HG03571 (cell line): ENCODE results near the gene RPH3AL.
"Not testable (repeated sequence)": the region's sequence is repeated elsewhere in the genome, so short reads cannot be mapped to it uniquely, and the experiment has no call there.

ENCODE experiments used
- ATAC-seq: cut with Tn5 transposase; IDR thresholded peaks from one replicate; pipeline ENCODE4 v1.9.1; 2021; ENCODE audit not compliant: unreplicated experiment

The RPH3AL gene

GRCh38 chr17:320809-321385 is 31.7 kb downstream of the RPH3AL start:
- no peak for ATAC-seq

- ATAC-seq = no peak
Measured at GRCh38 chr17:320139-320538, 32.5 kb downstream of the RPH3AL start.

- ATAC-seq = no peak
Measured at GRCh38 chr17:319266-319665, 33.3 kb downstream of the RPH3AL start.

- not testable (repeated sequence) for ATAC-seq
Measured at GRCh38 chr17:317070-317469, 35.5 kb downstream of the RPH3AL start.

GRCh38 chr17:315399-315798 is 37.2 kb downstream of the RPH3AL start:
- not testable (repeated sequence) for ATAC-seq

GRCh38 chr17:314614-314944 is 38.0 kb downstream of the RPH3AL start:
- not testable (repeated sequence) for ATAC-seq

- no peak for ATAC-seq
Measured at GRCh38 chr17:313911-314613, 38.5 kb downstream of the RPH3AL start.

- no peak for ATAC-seq
Measured at GRCh38 chr17:313231-313630, 39.4 kb downstream of the RPH3AL start.

- ATAC-seq = no peak
Measured at GRCh38 chr17:312476-313148, 40.0 kb downstream of the RPH3AL start.

- no peak for ATAC-seq
Measured at GRCh38 chr17:311119-311782, 41.4 kb downstream of the RPH3AL start.

- ATAC-seq = no peak
Measured at GRCh38 chr17:310111-311010, 42.2 kb downstream of the RPH3AL start.

- ATAC-seq = no peak
Measured at GRCh38 chr17:309361-309888, 43.2 kb downstream of the RPH3AL start.

GRCh38 chr17:307741-308507 is 44.7 kb downstream of the RPH3AL start:
- no peak for ATAC-seq

- ATAC-seq = no peak
Measured at GRCh38 chr17:307295-307691, 45.3 kb downstream of the RPH3AL start.

- ATAC-seq = no peak
Measured at GRCh38 chr17:306536-307294, 45.9 kb downstream of the RPH3AL start.

- no peak for ATAC-seq
Measured at GRCh38 chr17:306116-306515, 46.5 kb downstream of the RPH3AL start.

- ATAC-seq = no peak
Measured at GRCh38 chr17:305090-305976, 47.3 kb downstream of the RPH3AL start.

GRCh38 chr17:304461-304860 is 48.1 kb downstream of the RPH3AL start:
- ATAC-seq = no peak
